Measurements from ENCODE around the gene FYCO1.

FYCO1 gene

GRCh38 chr3:45983770-45984169 lies 11.9 kb downstream of the FYCO1 start:
- no peak for DNase-seq

- no peak for DNase-seq
Measured at GRCh38 chr3:45981346-45982074, 14.1 kb downstream of the FYCO1 start.

GRCh38 chr3:45980819-45981218 lies 14.8 kb downstream of the FYCO1 start:
- DNase-seq: no peak

GRCh38 chr3:45980229-45980813 lies 15.3 kb downstream of the FYCO1 start:
- DNase-seq: no peak

DNA sequence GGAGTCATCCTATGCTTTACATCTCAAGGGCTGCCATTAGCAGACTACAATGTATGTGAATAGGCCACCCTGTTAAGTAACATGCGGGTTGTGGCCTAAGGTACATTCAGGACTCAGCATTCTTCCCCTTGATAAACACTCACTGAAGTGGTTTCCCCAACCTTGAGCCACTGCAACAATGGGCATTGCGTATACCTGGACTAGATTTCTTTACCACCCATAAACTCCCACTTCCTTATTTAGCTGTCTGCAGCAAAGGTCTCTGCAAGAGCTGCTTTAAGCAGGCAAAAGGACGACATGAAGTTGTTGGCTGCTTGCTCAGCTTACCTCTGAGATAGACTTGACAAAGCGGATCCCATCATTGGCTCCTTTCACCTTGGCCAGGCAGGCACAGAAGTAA lies 16.2 kb downstream of the FYCO1 start:
- DNase-seq: no peak

DNA sequence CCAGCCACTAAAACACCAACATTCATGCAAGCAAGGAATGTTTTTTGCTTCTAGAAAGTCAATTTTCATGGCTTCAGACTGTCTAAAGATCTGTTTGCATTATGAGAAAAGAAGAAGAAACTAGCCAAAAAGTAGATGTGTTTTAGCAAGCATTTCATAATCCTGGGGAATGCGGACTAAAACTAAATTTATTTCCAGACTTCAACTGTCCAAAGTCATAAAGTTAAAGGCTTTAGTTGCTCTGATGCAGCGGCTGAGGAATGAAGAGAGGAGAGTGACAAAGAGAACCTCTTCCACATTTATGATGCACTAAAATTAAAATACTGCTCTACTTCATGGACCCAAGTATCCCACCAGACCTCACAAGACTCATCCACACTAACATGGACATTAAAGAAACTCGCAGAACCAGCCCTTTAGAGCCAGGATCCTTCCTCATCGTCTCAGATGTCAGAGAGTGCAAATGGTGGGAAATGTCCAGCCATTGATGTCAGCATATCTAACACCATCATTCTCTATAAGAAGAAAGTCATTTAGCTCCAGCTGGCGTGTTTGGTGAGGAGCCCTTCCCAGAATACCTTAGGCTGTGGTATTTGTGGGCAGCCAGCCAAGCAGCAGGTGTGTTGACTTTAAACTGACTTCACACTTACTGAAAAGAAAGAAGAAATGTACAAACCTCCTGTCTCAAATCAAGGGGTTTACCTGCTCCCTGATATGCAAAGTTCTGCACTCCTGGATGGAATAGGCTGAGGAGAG lies 17.4 kb downstream of the FYCO1 start:
- no peak for DNase-seq

DNA sequence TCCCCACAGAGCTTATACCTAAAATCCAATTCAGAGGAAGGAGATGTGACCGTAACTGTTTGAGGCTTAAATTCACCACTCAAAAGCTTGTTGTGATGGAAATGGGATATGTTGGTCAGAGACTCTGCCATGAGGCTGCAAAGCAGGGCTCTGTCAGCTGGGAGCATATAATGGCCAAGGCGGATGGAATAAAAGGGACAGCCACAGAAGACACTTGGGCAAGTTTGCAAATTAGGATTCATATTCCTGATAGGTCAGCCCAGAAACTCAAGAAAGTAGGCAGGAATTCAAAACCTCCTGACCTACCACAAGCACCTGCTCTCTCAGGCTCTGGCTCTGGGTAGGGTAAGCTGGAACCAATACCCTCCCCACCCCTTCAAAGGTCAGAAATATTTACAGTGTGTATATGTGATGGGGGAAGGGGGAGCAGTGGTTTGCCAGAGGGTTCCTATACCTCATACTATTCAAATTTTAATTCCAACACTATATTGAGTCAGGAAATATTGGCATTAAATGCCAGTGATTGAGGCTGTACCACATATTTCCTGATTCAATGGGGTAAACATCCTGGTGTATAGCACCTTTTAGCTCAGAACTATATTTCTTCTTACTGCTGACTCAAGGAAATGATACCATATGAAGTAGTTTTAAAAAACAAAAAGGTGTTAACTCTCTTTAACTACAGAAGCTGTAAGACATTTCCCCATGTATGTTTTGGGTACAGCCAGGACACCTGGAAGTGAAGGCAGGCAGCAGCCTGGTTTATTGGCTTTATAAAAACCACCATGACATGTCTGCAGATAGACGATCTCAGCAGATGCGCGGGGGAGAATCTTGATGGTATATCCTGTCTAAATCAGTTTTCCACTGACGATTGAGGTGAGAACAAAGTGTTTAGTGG lies 19.2 kb downstream of the FYCO1 start:
- no peak for DNase-seq

DNA sequence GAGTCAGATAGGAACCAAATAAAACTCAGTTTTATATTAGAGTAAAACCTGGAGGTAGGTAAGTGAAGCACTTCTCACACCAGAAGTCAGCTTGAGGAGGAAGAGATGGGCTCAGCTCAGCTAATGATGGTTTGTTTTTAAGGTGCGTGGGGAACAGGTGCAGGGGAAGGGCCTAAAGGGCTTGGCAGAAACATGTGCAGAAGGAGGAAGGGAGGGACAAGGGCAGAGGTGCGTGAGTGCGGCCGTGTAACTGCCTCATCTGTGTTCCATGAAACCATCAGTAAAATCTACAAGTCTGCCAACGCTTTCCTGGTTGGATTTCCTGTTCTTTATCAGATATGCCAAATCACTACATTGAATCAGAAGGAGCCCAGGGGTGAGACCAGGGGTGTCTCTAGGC lies 19.9 kb downstream of the FYCO1 start:
- no peak for DNase-seq

DNA sequence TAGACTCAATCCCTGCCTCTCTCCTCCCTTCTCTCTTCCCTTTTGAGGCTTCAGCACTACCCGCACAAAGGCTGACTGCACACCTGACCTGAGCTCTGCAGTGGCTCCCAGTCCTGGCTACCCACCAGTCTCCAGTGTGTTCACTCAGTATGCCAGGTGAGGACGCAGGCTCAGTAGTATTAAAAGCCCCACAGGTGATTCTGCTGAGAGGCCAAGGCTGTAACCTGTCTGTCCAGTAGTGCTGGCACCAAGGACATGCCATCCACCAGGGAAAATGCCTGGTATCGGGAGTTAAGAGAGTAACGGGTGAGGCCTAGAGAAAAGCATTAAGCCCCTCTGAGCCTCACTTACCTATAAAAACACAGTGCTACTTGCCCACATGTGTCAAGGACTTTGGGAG lies 20.9 kb downstream of the FYCO1 start:
- no peak for DNase-seq

DNA sequence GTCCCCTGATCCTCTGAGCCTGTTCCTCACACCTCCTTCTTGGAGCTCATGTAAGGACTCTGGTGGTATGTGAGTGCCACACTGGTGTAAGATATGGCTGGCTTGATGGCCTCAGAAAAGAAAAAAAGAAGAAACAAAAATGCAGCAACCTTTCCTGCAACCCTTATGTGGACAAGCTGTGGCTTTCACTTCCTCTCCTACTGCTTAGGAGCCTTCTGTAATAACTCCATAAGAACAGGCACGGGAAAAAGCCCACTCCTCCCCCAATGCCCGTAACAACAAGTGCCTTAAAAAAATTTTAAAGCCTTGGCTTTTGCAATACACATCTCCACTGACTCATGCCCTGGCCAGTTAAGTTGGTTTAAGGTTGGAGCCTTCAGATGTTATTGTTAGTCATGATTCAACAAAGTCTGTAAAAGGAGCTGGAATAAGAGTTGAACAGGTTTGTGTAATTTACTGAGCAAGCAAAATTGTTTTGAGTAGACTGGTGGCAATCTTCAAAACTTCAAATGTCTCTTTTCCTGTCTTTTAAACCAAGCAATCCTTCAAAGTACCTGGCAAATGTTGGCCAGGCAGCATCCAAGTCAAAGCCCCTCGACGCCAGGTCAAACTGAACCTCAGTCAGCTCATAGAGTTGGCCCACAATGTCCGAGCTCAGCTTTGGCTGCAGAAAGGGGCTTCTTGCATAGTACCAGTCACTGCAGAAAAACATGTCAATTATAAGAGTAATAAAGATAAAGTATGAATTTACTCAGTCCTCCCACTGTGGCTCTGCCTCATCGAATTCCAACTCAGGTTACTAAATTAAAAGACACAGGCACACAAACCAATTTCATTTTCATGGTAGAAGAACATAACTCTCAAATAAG lies 22.9 kb downstream of the FYCO1 start:
- peak; percentile 27 to 71 for DNase-seq

DNA sequence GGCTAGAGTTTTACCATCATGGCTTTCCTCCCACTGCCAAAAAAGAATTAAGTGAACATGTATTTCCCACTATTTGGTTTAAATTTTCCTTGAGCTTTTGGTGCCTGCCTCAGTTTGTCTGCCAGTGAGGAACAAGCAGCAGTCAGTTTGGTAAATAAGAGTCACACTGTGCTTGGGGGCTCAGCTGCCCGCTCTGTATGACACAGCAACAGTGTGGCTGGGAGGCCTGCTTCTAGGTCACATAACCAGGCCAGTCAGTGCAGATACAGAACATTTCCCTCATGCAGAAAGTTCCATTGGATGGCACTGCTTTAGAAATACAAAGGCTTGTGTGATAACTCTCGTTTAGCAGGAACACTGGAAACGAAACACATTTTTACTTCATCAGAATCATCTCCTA lies 25.7 kb downstream of the FYCO1 start:
- no peak for DNase-seq

DNA sequence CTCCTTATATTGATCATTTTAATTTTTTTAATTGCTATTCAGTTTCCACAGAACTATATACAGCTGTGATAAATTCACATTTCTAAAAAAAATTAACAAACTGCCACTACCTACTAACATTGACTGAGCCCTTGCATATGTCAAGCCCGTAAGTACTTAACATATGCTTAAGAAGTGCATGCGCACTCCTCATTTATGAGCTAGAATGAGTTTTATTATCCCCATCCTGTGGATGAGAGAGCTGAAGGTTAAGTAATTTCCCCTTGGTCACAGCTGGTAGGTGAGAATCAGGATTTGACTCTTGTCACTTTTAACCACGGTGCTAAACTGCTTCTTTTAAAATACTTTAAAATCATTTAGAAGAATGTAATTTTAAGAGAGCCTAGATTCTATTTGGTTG lies 26.5 kb downstream of the FYCO1 start:
- DNase-seq: no peak

GRCh38 chr3:45968706-45969105 lies 26.9 kb downstream of the FYCO1 start:
- DNase-seq: no peak

GRCh38 chr3:45968149-45968548 lies 27.5 kb downstream of the FYCO1 start:
- no peak for DNase-seq

- DNase-seq: no peak
Measured at GRCh38 chr3:45967724-45968123, 27.9 kb downstream of the FYCO1 start.

- DNase-seq: no peak
Measured at GRCh38 chr3:45966950-45967640, 28.5 kb downstream of the FYCO1 start.

DNA sequence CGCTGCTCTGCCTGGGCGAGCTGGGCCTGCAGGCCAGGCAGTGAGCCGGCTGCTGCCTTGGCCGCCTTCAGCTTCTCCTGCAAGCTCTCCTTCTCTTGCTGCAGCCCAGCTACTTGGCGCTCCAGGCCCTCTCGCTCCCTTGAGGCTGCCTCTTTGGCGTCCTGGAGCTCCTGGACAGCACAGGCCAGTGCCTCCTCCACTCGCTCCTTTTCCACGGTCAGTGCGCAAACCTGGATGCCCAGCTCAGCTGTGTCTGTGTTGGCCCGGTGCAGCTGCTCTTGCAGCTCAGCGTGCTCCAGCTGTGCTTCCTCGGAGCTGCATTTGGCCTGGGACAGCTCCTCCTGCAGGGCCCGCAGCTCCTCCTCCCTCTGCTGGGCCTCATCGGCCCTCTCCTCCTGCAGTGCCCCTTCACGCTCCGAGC lies 29.2 kb downstream of the FYCO1 start:
- DNase-seq: no peak

- DNase-seq: no peak
Measured at GRCh38 chr3:45965653-45966052, 30.0 kb downstream of the FYCO1 start.

DNA sequence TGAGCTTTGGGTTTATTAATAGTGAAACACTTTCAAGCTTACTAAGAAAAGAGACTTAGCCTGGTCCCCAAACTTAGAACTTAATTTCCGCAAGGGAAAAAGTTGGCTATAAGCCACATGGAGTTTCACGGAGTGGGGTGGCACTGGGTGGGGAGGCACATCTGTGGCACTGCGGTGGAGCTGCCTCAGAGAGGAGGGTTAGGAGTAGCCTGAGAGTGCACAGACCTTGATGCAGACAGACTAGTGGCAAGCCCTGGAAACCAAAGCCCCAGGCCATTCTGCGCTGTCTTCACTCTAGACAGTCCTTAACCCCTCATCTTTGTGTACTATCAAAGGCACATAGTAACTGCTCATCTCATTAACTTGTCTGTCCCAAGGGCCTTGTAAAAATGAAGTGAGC lies 30.4 kb downstream of the FYCO1 start:
- DNase-seq: no peak

GRCh38 chr3:45964139-45964538 lies 31.5 kb downstream of the FYCO1 start:
- DNase-seq: no peak

- no peak for DNase-seq
Measured at GRCh38 chr3:45962033-45962432, 33.6 kb downstream of the FYCO1 start.

DNA sequence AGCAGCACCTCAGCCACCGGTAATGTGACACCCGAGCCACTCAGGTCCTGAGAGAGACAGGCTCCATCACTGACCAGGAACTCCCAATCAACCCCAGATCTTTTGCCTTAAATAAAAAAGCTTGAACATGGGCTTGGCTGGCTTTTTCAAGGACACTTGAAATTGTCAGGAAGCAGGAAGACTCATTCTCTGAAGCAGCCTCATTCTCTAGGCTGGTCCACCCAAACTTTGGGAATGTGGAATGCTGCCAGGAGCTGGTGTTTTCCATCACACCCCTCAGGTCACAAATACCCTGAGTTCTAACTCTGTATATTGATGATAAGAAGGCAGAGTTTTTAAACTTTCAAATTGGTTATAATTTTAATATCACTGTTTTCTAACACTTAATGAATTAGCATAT lies 35.3 kb downstream of the FYCO1 start:
- no peak for DNase-seq
